SKM-1 (cell line): ENCODE results near the gene TECPR2.
"Not testable (repeated sequence)": the region's sequence is repeated elsewhere in the genome, so short reads cannot be mapped to it uniquely, and the experiment has no call there.

Experiments
- DNase-seq: peaks from one replicate; lab custom pipeline; 2025; ENCODE audit not compliant: unreplicated experiment; lab: John Stamatoyannopoulos, UW

TECPR2 gene

DNA sequence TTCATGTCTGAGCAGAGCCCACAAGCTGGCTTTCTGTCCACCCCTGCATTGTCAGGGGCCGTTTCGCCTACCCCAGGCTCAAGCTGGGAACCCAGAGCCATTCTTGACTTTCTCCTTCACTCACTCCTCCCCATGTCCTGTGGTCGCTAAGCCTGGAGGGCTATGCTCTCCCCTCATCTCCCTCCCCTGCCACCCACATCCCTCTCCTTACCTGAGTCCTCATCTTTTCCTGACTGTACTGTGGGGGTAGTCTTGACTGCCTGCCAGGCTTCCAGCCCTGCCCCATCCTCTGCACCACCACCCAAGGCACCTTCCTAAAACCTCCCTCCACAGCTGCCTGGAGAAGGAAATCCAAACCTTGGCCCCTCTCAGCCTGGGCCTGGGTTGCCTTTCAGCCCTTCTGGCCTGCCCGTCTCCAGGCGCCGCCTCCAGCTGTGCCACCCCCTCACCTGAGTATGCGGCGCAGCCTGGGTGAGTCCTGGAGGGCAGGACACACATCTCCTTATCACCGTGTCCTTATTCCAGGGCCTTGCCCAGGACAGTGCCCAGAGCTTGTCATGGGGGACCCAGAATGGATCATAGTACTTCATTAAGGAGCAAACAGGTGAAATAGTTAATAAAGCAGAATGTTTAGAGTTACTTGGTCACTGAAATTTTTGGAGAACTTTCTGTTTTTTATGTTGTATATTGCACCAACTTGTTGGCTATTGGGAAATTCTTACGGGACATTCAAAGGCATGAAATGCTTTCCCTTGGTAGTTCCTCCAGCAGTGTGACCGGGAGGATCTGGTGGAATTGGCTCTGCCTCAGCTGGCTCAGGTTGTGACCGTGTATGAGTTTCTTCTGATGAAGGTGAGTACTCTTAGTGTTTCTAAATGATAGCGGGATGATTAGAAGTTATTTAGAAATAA is 28.7 kb upstream of the TECPR2 start:
- DNase-seq: no peak

DNA sequence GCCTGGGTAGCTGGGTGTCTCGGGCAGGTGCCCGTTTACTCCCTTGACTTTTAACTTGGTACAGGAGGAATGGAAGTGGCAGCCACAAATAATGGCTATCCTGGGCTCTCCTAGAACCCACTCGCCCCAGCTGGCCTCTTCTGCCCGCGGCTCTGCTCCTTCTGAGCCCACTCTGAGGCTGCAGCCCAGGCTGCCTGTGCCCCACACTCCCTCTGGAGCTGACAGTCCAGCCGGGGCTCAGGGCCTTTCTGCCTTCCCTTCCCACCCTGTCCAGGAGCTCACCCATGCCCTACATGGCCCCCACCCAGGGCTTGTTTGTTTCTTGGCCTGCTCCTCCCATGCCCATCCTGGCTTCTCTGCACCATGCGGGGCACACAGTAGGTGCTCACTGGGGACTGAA is 27.6 kb upstream of the TECPR2 start:
- no peak for DNase-seq

DNA sequence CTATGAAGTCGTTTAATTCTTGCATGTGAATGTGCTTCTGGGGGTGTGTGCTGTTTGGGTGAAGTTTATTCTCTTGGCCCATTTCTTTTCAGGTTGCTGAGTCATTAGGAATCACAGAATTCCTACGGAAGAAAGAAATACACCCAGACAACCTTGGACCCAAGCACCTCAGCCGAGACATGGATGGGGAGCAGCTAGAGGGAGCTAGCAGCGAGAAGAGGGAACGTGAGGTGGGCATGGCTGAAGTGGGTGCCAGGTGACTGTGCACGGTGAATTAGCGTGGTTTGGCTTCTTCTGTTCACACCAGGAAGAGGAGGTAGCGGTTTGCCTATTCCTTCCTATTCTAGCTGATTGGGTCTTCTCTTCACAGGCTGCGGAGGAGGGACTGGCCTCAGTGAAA is 24.0 kb upstream of the TECPR2 start:
- DNase-seq: no peak

DNA sequence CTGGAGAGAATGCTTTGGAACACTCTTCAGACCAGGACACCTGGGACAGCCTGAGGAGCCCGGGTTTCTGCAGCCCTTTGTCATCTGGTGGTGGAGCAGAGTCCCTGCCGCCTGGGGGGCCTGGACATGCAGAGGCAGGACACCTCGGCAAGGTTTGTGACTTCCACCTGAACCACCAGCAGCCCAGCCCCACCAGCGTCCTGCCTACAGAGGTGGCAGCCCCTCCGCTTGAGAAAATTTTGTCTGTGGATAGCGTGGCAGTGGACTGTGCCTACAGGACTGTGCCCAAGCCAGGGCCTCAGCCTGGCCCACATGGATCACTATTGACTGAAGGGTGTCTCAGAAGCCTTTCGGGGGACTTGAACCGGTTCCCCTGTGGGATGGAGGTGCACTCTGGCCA is 21.2 kb upstream of the TECPR2 start:
- DNase-seq: no peak

DNA sequence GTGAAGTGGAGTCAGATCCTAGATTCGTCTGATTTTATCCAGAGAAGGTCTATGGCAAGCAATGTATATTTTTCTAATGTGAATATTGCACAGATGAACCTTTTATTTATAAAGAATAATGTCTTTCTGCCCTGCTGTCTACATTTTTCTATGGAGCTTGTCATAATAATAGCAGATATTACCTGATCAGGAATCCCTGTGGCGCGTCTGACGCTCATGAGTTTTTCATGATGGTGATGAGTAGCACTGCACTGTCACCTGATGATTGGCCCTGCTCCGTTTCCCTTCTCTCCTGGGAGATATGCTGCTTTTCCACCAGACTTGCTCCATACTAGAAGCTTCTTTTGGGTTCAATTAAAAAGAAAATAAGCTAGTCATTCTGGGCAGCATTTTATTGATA is 20.5 kb upstream of the TECPR2 start:
- no peak for DNase-seq

DNA sequence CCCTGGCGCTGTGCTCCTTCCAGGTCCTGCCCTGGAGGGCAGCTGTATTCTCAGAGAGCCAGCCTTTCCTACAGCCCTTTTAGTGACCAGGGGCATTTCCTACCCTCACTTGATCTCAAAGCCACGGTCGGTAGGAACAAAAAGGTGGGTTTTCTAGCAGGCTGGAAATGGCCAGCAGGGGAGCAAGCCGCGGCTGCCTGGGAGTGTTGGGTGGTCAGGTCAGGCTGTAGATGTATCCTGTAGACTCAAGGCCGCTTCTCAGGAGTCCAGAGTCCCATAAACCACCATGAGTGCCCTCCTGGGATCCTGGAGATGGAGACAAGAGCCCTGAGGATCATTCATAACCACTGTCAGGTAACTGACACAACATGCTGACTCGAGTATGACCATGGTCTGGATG is 18.7 kb upstream of the TECPR2 start:
- no peak for DNase-seq

DNA sequence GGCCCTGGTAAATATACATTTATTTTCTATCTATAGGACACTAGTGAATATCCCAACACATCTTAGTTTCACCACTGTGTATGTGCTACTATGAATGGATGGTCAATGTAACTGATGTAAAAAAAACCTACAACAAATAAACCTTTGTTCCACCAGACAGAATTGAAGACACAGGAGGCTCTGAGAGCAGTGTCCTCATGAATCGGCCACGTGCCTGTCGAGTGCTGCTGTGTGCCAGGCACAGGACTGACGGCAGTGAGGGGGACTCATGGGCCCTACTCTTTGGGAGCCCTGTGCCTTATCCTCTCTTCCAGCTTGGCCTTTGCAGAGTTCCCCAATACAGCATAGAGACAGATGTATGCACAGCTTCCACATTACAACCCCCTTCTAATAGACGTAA is 18.3 kb upstream of the TECPR2 start:
- DNase-seq: no peak

DNA sequence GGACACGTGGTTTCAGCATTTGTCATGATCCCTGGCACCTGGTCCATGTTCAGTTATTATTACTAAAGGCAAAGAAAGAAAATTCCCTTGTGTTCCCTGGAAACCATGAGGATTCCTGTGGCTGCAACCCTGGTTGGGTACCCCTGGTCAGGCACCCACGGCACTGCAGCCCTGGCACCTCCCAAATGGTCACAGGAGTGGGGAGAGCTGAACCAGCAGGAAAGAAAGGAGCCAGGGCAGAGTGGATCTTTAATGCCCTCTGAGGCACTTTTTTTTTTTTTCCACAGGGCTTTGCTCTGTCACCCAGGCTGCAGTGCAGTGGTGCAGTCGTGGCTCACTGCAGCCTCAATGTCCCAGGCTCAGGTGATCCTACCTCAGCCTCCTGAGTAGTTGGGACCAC is 17.5 kb upstream of the TECPR2 start:
- no peak for DNase-seq

DNA sequence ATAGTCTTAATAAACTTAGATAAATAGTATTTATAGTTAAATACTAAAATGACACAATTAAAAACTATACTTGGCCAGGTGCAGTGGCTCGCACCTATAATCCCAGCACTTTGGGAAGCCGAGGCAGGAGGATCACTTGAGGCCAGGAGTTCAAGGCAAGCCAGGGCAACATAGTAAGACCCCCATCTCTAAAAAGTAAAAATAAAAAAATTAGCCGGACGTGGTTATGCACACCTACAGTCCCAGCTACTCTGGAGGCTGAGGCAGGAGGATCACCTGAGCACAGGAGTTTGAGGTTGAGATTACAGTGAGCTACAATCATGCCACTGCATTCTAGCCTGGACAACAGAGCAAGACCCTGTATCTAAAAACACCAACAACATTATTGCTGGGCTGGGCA is 16.1 kb upstream of the TECPR2 start:
- no peak for DNase-seq

DNA sequence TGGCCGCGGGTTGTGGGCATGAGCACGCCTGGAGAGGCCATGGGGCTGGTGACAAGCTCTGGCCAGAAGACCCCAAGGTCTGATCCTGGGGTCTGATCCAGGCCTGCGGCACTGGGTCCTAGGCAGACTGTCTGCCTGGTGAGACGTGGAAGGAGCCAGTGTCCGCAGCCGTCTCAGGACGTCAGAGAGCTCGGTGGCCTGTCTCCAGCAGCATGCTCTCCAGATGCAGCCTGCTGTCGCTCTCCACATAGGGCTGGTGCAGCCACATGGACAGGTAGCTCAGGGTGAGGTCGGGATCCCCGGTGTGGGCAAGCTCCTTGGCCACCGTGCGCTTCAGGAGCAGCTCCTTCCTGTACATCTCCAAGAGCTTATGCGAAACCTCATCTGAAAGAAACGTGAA is 14.4 kb upstream of the TECPR2 start:
- no peak for DNase-seq

DNA sequence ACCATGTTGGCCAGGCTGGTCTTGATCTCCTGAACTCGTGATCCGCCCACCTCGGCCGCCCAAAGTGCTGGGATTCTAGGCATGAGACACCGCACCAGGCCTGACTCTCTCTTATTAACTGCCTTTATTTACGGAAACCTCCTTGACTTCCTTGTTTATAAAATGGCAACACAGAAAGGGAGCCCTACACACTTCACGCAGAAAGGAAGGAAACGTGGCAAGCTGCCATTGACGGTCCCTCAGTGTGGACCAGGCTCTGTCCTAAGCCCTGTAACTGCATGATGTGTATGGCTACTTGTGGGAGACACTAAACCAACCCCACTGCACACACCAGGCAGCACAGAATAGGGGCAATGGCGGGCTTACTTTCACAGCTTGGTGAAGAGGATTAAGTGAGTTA is 11.7 kb upstream of the TECPR2 start:
- DNase-seq: no peak

DNA sequence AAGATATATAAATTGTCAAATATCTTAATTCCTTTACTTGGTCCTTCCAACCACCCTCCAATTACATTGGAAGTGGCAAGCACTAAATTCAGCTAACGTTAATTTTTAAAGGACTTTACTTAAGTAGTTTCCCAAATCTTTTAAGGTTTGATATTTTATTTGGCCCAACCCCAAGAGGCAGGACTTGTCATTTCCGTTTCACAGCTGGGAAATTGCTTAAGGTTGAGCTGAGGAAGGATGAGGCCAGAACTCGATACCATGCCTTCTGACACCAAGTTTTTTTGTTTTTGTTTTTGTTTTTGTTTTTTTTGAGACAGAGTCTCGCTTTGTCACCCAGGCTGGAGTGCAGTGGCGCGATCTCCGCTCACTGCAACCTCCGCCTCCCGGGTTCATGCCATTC is 11.1 kb upstream of the TECPR2 start:
- DNase-seq: not testable (repeated sequence)

DNA sequence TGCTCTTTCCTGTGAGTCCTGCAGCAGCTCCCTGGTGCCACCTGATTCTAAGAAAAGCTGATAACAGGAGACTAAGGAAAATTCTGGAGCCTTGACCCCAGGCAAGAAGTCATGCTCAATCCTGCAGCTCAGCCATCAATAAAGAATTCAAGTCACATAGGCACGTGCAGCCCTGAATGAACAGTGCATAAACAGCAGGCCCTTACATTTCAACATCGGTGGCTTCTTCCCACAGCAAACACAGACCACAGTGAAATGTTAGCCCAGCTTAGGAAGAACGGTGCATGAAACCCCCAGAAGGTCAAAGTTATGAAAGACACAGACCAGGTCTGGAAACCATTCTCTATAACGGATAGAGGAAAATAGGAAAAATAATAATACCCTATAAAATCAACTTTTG is 10.5 kb upstream of the TECPR2 start:
- DNase-seq: no peak

DNA sequence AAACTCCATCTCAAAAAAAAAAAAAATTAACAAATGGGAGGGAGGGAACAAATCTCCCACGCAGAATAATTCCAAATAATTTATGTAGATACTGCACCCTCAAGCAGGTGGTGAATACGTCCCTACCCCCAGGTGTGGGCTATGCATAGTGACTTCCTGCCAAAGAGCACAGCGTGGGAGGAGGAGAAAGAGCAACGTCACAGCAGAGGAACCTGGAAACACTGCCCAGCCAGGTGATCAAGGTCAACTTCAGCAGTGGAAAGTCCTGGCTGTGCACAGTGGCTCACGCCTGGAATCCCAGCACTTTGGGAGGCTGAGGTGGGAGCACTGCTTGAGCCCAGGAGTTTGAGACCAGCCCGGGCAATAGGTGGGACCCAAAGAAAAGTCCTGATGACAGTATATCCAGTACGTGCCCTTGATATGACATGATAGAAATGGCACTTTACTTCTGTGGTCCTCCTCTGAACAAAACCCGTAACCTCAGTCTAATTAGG is 9.6 kb upstream of the TECPR2 start:
- DNase-seq: no peak

DNA sequence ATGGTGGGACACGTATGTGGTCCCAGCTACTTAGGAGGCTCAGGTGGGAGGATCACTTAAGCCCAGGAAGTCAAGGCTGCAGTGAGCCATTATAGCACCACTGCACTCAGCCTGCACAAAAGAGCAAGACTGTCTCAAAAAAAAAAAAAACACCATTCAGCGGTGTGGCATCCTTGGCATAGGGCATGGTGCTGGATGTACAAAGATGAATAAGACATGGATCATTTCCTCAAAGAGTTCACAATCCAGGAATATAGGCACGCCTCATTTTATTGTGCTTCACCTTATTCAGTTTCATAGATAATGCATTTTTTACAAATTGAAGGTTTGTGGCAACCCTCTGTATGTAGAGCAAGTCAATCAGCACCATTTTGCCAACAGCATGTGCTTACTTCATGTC is 6.5 kb upstream of the TECPR2 start:
- DNase-seq: no peak

DNA sequence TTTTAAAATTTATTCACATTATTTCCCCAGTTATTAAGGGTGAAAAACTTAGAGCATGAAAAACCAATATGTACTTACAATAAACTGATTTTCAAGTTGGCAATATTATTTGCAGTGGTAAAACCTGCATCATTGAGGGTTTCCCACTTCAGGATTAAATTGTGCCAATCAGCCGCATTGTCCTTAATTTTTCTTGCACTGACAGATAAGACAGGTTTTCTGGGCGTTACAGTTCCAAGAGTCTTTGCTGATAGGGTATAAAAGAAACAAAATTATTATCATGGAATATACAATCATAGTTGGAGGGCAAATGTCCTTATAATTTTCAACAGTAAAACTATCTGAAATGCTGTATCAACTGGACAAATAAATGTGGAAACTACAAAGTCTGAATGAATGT is 3.4 kb upstream of the TECPR2 start:
- no peak for DNase-seq

DNA sequence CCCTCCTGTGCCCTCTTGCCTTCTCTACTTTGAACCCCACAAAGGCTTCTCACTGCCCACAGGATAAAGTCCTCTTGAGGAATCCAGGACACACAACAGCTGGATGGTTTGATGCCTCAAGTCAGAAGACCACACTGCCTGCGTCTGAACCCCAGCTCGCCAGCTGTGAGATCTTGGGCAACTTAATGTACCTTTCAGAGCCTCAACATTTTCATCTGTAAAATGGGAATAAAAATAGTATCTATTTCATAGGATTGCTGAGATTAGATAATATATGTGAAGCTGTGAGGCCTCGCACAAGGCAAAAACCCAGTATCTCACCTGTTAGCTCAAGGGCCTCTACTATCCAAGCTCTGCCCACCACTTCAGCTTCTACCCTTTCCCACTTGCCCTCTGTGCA is 2.4 kb upstream of the TECPR2 start:
- no peak for DNase-seq

DNA sequence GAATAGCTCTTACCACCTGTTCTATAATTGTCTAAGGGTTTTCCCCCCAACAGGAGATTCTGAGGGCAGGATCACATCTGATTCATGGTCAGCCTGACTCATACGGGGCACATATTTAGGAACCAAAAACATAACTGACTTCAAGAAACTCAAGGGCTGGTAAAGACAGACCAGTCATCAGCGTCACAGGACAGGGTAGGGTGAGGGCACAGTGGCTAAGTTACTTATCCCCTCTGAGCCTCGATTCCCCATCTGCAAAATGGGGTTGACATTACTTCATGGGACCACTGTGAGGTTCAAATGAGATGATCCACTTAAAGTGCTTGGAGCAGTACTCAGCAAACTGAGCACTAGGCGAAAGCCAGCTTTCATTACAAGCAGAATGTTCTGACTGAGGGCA is 657 bp upstream of the TECPR2 start:
- no peak for DNase-seq

DNA sequence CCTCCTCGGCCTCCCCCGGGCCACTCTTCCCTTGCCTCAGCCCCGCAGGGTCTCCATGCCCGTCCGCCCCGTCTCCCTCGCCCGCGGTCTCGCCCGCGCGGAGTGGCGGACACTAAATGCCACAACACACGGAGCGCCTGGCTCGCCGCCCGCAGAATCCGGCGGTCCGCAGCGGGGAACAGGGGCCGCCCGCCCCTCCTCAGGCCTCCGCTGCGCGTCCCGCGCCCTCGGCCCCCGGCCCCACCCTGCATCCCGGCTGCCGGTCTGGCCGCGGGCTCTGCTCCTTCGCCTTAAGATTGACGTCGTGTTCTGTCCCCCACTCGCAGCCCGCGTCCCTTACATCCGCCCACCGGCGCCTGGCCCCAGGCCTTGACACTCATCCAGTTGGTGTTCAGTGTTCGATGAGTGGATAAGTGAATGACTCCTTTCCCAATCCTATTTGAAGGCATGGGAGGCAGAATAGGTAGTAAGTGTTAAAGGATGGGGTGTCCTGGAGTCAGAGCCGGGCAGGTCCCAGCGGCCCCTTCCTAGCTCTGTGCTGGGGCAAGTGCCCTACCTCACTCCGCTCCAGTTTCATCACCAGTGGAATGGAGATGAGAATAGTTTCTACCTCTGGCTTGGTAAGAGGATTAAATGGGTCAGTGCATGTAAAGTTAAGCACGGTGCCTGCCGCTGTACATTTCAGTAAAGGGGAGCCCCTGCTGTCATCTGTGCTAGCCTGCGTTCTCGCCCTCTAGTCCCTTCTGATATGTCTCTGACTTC is 622 bp downstream of the TECPR2 start:
- DNase-seq: no peak

DNA sequence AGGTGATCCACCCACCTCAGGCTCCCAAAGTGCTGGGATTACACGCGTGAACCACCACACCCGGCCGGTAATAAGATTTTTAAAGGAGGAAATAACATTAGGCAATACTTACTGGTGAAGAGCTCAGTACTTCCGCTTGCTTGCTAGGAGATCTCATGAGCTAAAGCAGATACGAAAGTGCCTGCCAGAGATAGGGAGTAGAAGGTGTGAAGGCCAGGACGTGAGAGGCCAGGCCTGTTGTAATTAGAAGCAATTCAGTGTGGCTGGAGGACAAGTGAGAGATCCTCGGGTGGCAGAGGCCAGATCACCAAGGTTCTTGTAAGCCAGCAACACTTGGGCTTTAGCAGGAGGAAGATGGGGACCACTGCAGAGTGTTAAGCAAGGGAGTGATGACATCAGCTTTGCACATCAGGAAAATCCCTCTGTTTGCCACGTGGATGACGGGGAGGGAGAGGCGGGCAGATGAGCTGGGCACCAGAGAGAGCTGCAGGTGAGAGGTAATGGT is 7.6 kb downstream of the TECPR2 start:
- DNase-seq: peak; percentile 54

DNA sequence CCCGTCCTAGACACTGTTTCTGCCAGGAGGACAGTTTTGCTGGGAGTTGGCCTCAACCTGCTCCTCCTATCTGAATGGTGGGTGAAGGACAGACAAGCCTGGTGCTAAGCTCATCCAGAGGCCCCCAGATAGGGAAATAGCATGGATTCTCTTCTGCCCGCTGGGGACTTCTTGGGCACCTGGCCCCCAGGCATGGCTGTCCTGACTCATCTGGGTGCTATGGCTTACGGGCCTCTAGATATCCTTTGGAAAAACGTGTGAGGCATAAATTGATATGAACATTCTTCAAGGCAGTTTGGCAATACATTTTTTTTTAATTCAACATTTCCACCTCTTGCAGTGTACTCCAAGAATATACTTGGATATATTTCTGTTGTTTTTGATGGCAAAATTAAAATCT is 8.6 kb downstream of the TECPR2 start:
- no peak for DNase-seq

DNA sequence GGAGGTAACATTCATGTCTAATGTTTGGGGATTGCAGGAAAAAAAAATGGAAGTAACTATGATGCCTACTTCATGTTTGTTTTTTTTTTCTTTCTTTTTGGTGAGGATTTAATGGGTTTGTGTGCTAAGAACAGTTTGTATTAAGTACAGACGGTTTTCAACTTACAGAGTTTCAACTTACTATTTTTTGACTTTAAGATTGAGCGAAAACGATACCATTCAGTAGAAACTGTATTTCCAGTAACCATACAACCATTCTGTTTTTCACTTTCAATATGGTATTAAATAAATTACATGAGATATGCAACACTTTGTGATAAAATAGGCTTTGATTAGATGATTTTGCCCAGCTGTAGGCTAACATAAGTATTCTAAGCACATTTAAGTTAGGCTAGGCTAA is 10.4 kb downstream of the TECPR2 start:
- DNase-seq: no peak
